ENCODE data around the gene E2F2. TPM values are rescaled to one million over a fixed set of nuclear protein-coding genes. Genes with fewer than 3 reads are reported as not detected.

E2F2 gene
- total RNA-seq, 4 donors from 2014 or later = 4.5 to 12.9 (median 8.4) TPM

DNA sequence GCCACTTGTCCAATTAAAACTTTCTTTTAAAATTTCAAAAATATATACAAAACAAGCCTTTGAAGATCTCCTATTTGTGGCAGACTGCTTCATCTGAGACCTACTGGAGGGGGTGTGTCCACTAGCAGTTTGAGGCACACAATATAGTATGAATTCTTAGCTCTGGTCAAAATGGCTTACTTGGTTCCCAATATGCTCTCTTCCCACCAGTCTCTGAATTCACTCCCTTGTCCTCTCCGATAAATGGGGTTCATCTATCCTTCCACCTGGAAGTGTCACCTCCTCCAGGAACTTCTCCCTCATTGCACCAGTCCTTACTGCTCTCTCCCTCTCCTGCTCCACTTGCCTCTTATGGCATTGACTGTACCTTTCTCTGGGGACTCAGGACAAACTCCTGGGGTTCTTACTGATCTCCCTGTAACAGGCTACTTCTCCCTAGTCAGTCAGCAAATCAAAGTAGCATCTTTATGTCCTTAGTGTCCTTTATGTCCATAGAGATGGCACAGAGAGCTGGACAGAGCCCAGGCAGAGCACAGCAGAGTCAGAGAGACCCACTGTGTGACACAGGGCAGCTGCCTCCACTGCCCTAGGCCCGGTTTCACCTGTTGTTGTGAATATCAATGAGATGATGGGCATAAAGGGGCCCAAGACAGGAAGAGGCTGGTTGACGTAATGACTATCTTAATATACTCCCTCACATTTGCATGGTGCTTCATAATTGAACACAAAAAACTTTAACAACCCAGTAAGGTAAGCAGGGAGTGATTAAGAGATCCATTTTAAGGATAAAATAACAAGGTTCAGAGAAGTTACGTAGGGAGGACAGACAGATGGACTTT is 50.6 kb downstream of the E2F2 start:
- no peak for TF ChIP-seq POLR2AphosphoS5 (IDR thresholded peaks at IDR 0.05)
- TF ChIP-seq, protein P1, sequence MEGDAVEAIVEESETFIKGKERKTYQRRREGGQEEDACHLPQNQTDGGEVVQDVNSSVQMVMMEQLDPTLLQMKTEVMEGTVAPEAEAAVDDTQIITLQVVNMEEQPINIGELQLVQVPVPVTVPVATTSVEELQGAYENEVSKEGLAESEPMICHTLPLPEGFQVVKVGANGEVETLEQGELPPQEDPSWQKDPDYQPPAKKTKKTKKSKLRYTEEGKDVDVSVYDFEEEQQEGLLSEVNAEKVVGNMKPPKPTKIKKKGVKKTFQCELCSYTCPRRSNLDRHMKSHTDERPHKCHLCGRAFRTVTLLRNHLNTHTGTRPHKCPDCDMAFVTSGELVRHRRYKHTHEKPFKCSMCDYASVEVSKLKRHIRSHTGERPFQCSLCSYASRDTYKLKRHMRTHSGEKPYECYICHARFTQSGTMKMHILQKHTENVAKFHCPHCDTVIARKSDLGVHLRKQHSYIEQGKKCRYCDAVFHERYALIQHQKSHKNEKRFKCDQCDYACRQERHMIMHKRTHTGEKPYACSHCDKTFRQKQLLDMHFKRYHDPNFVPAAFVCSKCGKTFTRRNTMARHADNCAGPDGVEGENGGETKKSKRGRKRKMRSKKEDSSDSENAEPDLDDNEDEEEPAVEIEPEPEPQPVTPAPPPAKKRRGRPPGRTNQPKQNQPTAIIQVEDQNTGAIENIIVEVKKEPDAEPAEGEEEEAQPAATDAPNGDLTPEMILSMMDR (IDR thresholded peaks at IDR 0.05) = no peak
- no peak for TF ChIP-seq POLR2A (IDR thresholded peaks at IDR 0.05)
- no peak for TF ChIP-seq EP300 (IDR thresholded peaks at IDR 0.05)
- Histone ChIP-seq H3K27me3 (no peaks in the 10 kb centered on the region), H3K4me3 (no peak overlapping the region), H3K27ac (peak overlapping the region; percentile 31), H3K4me1 (peaks cover 62% of the 10 kb centered on the region), H3K36me3 (no peaks in the 10 kb centered on the region), H3K9me3 (no peaks in the 10 kb centered on the region)
- WGBS = 88% methylated on average over 4 of the region's 4 CpGs
- DNase-seq (ENCODE audit: low spot score in 2 of 2) = no peak

DNA sequence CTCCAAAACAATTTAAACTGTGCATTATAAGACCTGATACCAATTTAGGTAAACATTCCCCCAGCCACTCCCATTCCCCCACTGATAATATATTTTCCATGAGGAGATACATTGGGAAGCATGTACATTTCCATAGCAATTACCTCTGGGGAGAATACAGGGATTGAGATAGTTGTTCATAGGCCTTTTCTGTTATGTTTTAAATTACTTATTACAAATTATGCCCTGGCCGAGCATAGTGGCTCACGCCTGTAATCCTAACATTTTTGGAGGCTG is 51.4 kb downstream of the E2F2 start:
- WGBS = 87% methylated on average over 2 of the region's 2 CpGs
- no peak overlapping the region for H3K4me3 ChIP-seq
- H3K9me3 ChIP-seq = no peaks in the 10 kb centered on the region
- no peak for DNase-seq (ENCODE audit: low spot score in 2 of 2)
- peaks cover 64% of the 10 kb centered on the region for H3K4me1 ChIP-seq
- H3K27me3 ChIP-seq = no peaks in the 10 kb centered on the region
- H3K27ac ChIP-seq = peak overlapping the region; percentile 31
- TF ChIP-seq EP300 (IDR thresholded peaks at IDR 0.05) (no peak), POLR2A (IDR thresholded peaks at IDR 0.05) (no peak), POLR2AphosphoS5 (IDR thresholded peaks at IDR 0.05) (no peak)
- TF ChIP-seq, protein P1 (IDR thresholded peaks at IDR 0.05) = no peak
- H3K36me3 ChIP-seq = no peaks in the 10 kb centered on the region

DNA sequence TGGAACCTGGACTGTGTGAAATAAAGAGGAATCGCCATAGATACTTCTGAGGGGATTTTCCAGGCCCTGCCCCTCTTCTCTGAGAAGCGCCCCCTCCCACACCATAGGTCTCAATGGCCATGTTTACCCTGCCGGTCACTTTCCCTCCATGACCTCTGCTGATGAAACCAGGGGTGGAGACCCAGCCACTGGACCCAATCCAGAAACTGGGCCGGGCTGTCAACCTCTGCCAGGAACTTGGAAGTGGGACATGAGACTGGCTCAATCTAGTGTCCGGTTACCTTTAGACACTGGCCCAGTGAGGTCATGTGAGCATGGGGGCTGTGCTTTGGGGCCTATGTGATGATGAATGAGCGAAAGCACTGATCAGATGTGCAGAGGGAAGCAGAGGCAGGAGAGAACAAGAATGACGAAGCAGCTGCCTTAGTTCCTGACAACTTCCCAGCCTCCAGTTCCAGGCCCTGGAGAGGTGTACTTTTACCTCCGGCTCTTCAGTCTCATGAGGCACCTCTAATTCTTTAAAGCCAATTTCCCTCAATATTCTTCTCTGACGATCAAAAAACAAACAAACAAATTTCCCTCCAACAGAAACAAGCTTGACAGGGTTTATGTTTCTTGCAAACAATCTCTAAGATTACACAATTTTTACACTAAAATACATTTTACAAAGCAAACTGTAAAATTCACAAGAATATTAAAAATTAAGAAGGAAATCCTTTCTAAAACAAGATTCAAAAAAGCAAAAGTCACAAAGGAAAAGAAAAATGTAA is 52.0 kb downstream of the E2F2 start:
- Histone ChIP-seq H3K27ac (peak overlapping the region; percentile 31), H3K27me3 (no peaks in the 10 kb centered on the region), H3K36me3 (no peaks in the 10 kb centered on the region), H3K9me3 (no peaks in the 10 kb centered on the region), H3K4me3 (no peak overlapping the region), H3K4me1 (peaks cover 68% of the 10 kb centered on the region)
- 49% methylated on average over 9 of the region's 9 CpGs for WGBS
- TF ChIP-seq POLR2A (IDR thresholded peaks at IDR 0.05) = peak in 1 of 2 donors; percentile 45
- no peak for TF ChIP-seq POLR2AphosphoS5 (IDR thresholded peaks at IDR 0.05)
- TF ChIP-seq, protein P1 (IDR thresholded peaks at IDR 0.05) = no peak
- TF ChIP-seq EP300 (IDR thresholded peaks at IDR 0.05) = no peak
- peak; percentile 84 to 87 for DNase-seq (ENCODE audit: low spot score in 2 of 2)

DNA sequence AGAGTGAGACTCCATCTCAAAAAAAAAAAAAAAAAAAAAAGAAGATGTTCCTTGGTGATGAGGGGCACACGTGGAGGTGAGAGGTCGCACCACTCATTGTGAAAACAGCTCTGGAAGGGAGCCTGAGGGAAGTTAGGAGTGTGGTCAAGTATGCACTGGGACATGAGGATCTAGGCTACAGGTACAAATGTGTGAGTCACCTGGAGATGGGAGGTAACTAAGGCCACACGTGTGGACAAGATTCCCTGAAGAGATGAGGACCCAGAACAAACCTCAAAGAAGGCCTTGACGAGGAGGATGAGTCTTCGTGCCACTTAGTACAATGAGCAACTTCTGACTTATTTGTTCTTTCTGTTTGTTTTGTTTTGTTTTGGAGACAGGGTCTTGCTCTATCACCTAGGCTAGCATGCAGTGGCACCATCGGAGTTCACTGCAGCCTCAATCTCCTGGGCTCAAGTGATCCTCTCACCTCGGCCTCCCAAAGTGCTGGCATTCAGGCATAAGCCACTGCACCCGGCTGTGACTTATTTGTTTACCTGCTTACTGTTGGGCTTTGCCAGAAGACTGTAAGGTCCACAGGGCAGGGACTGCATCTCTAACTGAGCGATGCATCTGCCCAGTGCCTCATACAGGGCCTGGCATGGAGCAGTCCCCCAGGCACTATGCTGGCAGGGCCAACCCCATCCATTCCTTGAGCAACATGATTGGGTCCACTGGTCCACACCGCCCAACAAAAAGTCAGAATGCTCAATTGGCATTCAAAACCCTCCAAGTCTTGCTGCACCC is 53.5 kb downstream of the E2F2 start:
- no peak overlapping the region for H3K27ac ChIP-seq
- H3K9me3 ChIP-seq = no peaks in the 10 kb centered on the region
- WGBS = 88% methylated on average over 10 of the region's 10 CpGs
- H3K27me3 ChIP-seq = no peaks in the 10 kb centered on the region
- H3K4me3 ChIP-seq = no peak overlapping the region
- no peaks in the 10 kb centered on the region for H3K36me3 ChIP-seq
- DNase-seq (ENCODE audit: low spot score in 2 of 2) = no peak
- peaks cover 70% of the 10 kb centered on the region for H3K4me1 ChIP-seq
- TF ChIP-seq, protein P1 (IDR thresholded peaks at IDR 0.05) = no peak
- TF ChIP-seq EP300 (IDR thresholded peaks at IDR 0.05) = no peak
- no peak for TF ChIP-seq POLR2AphosphoS5 (IDR thresholded peaks at IDR 0.05)
- no peak for TF ChIP-seq POLR2A (IDR thresholded peaks at IDR 0.05)
